ENCODE measurements around the gene PFKFB2.

GRCh38 chr1:207019161-207019560, 33.9 kb upstream of the PFKFB2 start:
- no peak for TF ChIP-seq CTCF (IDR thresholded peaks at IDR 0.05)
- TF ChIP-seq POLR2A (IDR thresholded peaks at IDR 0.05): no peak
